Skeletal muscle satellite cell (primary cell): ENCODE measurements around the gene EIF4G3.
"Not testable (repeated sequence)": the region's sequence is repeated elsewhere in the genome, so short reads cannot be mapped to it uniquely, and the experiment has no call there.

Experiments
- H3K27me3 ChIP-seq: 2 replicates; pipeline ENCODE4 v1.7.0; 2013; ENCODE audit warnings: low read length; ENCODE audit not compliant: control insufficient read depth, insufficient read depth
- H3K36me3 ChIP-seq: 2 replicates; pipeline ENCODE4 v1.7.0; 2013; ENCODE audit warnings: mild to moderate bottlenecking, control low read depth, low read length; ENCODE audit not compliant: insufficient read depth
- H3K4me1 ChIP-seq: 2 replicates; pipeline ENCODE4 v1.7.0; 2013; ENCODE audit warnings: low read length; ENCODE audit not compliant: control insufficient read depth, insufficient read depth
- H3K4me2 ChIP-seq: 2 replicates; pipeline ENCODE4 v1.7.0; 2013; ENCODE audit warnings: mild to moderate bottlenecking, low read length
- H3K4me3 ChIP-seq: 2 replicates; pipeline ENCODE4 v1.7.0; 2013; ENCODE audit warnings: low read length
- H3K9ac ChIP-seq: 2 replicates; pipeline ENCODE4 v1.7.0; 2013; ENCODE audit warnings: mild to moderate bottlenecking, low read depth, low read length, moderate library complexity
- H3K9me3 ChIP-seq: replicated peaks from 2 replicates; pipeline ENCODE4 v1.7.0; 2013; ENCODE audit warnings: mild to moderate bottlenecking, control low read depth, low read length

Gene EIF4G3

GRCh38 chr1:21099034-21099868, 77.4 kb downstream of the EIF4G3 start:
- no peak overlapping the region for H3K9ac ChIP-seq

GRCh38 chr1:21098186-21098915, 78.3 kb downstream of the EIF4G3 start:
- no peaks in the 10 kb centered on the region for H3K27me3 ChIP-seq
- H3K36me3 ChIP-seq = peaks cover 8% of the 10 kb centered on the region
- H3K9me3 ChIP-seq = no peaks in the 10 kb centered on the region
- H3K4me2 ChIP-seq = no peak overlapping the region
- H3K4me3 ChIP-seq = no peak overlapping the region
- H3K4me1 ChIP-seq = peaks cover 6% of the 10 kb centered on the region
- H3K9ac ChIP-seq = no peak overlapping the region

More at GRCh38 chr1:21099034-21099868, 77.4 kb downstream of the EIF4G3 start:
- Histone ChIP-seq H3K4me3 (no peak overlapping the region), H3K36me3 (peaks cover 10% of the 10 kb centered on the region), H3K9me3 (no peaks in the 10 kb centered on the region), H3K27me3 (no peaks in the 10 kb centered on the region), H3K4me1 (peaks cover 6% of the 10 kb centered on the region), H3K4me2 (no peak overlapping the region)

GRCh38 chr1:21097729-21098128, 79.0 kb downstream of the EIF4G3 start:
- Histone ChIP-seq H3K4me2 (no peak overlapping the region), H3K36me3 (peaks cover 8% of the 10 kb centered on the region), H3K9me3 (no peaks in the 10 kb centered on the region), H3K9ac (no peak overlapping the region), H3K4me3 (no peak overlapping the region), H3K27me3 (no peaks in the 10 kb centered on the region), H3K4me1 (peaks cover 6% of the 10 kb centered on the region)

- peaks cover 8% of the 10 kb centered on the region for H3K36me3 ChIP-seq
- H3K4me3 ChIP-seq = no peak overlapping the region
- H3K4me1 ChIP-seq = peaks cover 12% of the 10 kb centered on the region
- H3K9ac ChIP-seq = no peak overlapping the region
- H3K4me2 ChIP-seq = no peak overlapping the region
- H3K27me3 ChIP-seq = no peaks in the 10 kb centered on the region
- no peaks in the 10 kb centered on the region for H3K9me3 ChIP-seq
Measured at GRCh38 chr1:21095976-21096375, 80.7 kb downstream of the EIF4G3 start.

- peaks cover 28% of the 10 kb centered on the region for H3K4me1 ChIP-seq
- not testable (repeated sequence) for H3K27me3 ChIP-seq, H3K36me3 ChIP-seq, H3K9me3 ChIP-seq, H3K4me3 ChIP-seq, H3K9ac ChIP-seq, H3K4me2 ChIP-seq
Measured at GRCh38 chr1:21094282-21094681, 82.4 kb downstream of the EIF4G3 start.

GRCh38 chr1:21093271-21093958, 83.3 kb downstream of the EIF4G3 start:
- H3K9me3 ChIP-seq, H3K9ac ChIP-seq, H3K36me3 ChIP-seq, H3K4me3 ChIP-seq, H3K4me2 ChIP-seq, H3K27me3 ChIP-seq: not testable (repeated sequence)
- peaks cover 22% of the 10 kb centered on the region for H3K4me1 ChIP-seq

- not testable (repeated sequence) for H3K4me3 ChIP-seq, H3K36me3 ChIP-seq, H3K9ac ChIP-seq, H3K4me2 ChIP-seq, H3K9me3 ChIP-seq, H3K27me3 ChIP-seq
- H3K4me1 ChIP-seq = peaks cover 22% of the 10 kb centered on the region
Measured at GRCh38 chr1:21092545-21092944, 84.2 kb downstream of the EIF4G3 start.

- H3K9me3 ChIP-seq, H3K36me3 ChIP-seq, H3K27me3 ChIP-seq, H3K4me3 ChIP-seq: not testable (repeated sequence)
- Histone ChIP-seq H3K4me1 (peaks cover 22% of the 10 kb centered on the region), H3K4me2 (peak overlapping the region; percentile 66), H3K9ac (peak overlapping the region; percentile 34)
Measured at GRCh38 chr1:21091053-21091690, 85.5 kb downstream of the EIF4G3 start.

GRCh38 chr1:21090463-21090862, 86.2 kb downstream of the EIF4G3 start:
- Histone ChIP-seq H3K36me3 (peaks cover 6% of the 10 kb centered on the region), H3K27me3 (no peaks in the 10 kb centered on the region), H3K4me3 (peak overlapping the region; percentile 18), H3K9me3 (no peaks in the 10 kb centered on the region), H3K4me1 (peaks cover 22% of the 10 kb centered on the region), H3K9ac (peak overlapping the region; percentile 34), H3K4me2 (peak overlapping the region; percentile 66)

- H3K9me3 ChIP-seq = no peaks in the 10 kb centered on the region
- no peak overlapping the region for H3K4me3 ChIP-seq
- no peak overlapping the region for H3K4me2 ChIP-seq
- peaks cover 22% of the 10 kb centered on the region for H3K4me1 ChIP-seq
- no peaks in the 10 kb centered on the region for H3K27me3 ChIP-seq
- H3K9ac ChIP-seq = no peak overlapping the region
- peaks cover 6% of the 10 kb centered on the region for H3K36me3 ChIP-seq
Measured at GRCh38 chr1:21089731-21090130, 87.0 kb downstream of the EIF4G3 start.

GRCh38 chr1:21089299-21089698, 87.4 kb downstream of the EIF4G3 start:
- H3K9ac ChIP-seq = no peak overlapping the region
- H3K4me3 ChIP-seq = no peak overlapping the region
- H3K27me3 ChIP-seq = no peaks in the 10 kb centered on the region
- no peaks in the 10 kb centered on the region for H3K9me3 ChIP-seq
- H3K36me3 ChIP-seq = peaks cover 6% of the 10 kb centered on the region
- no peak overlapping the region for H3K4me2 ChIP-seq
- H3K4me1 ChIP-seq = peaks cover 22% of the 10 kb centered on the region
